Adipocyte (in vitro differentiated cells): ENCODE results near the gene CTSW.

Source experiments
- DNase-seq: peaks from one replicate; pipeline ENCODE4 v3.0.0-alpha.2; 2015; ENCODE audit warnings: low read depth
- H3K27me3 ChIP-seq: replicated peaks from 2 replicates; pipeline ENCODE4 v1.7.0; 2013; ENCODE audit warnings: mild to moderate bottlenecking, low read length, moderate library complexity; ENCODE audit not compliant: control insufficient read depth, insufficient read depth
- H3K36me3 ChIP-seq: 2 replicates; pipeline ENCODE4 v1.7.0; 2013; ENCODE audit warnings: low read length, mild to moderate bottlenecking, moderate library complexity; ENCODE audit not compliant: control insufficient read depth, insufficient read depth, severe bottlenecking
- H3K4me1 ChIP-seq: 2 replicates; pipeline ENCODE4 v1.7.0; 2013; ENCODE audit warnings: mild to moderate bottlenecking, low read length, moderate library complexity; ENCODE audit not compliant: control insufficient read depth, insufficient read depth
- H3K4me3 ChIP-seq: 2 replicates; pipeline ENCODE4 v1.7.0; 2013; ENCODE audit warnings: mild to moderate bottlenecking, low read length, moderate library complexity
- H3K9ac ChIP-seq: 2 replicates; pipeline ENCODE4 v1.7.0; 2013; ENCODE audit warnings: mild to moderate bottlenecking, low read length, moderate library complexity
- H3K9me3 ChIP-seq: 2 replicates; pipeline ENCODE4 v1.7.0; 2013; ENCODE audit warnings: mild to moderate bottlenecking, low read length, moderate library complexity; ENCODE audit not compliant: control insufficient read depth

The CTSW gene

DNA sequence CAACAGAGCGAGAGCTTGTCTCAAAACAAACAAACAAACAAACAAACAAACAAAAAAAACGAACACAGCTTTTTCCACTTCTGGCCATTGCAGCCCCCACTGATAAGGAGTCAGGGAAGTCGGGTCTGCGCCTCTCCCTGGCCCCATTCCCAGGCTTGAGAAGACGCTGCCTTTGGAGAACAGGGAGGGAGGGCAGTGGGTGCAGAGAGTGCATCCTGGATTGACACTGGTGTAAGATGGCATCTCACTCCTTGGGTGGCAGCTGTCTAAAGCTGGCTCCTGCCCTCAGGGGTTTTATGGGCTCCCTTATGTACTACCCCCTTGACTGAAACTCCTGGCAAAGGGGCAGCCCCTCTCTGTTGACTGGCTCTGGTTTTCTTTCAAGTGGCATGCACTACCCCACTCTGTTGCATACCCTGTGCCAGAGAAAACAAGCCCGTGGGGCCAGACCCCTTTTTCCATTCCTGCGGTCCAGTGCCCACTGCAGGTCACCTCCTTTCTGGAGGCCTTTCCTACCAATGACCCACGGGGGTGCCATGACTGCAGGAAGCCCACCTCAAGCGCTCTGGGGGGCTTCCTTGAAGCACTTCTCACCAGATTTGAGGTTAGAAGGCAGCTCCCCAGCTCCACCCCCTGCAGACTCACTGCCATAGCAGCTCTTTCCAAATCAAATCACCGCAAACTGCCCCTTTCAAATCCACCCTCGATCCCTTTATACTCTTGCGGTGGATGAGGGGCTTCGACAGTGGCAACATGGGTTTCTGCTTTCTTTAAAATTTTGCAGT lies 52.3 kb downstream of the CTSW start:
- Histone ChIP-seq H3K9me3 (no peaks in the 10 kb centered on the region), H3K9ac (no peak overlapping the region), H3K4me3 (no peak overlapping the region), H3K27me3 (no peaks in the 10 kb centered on the region), H3K4me1 (peaks cover 12% of the 10 kb centered on the region), H3K36me3 (no peaks in the 10 kb centered on the region)
- DNase-seq, result no peak

DNA sequence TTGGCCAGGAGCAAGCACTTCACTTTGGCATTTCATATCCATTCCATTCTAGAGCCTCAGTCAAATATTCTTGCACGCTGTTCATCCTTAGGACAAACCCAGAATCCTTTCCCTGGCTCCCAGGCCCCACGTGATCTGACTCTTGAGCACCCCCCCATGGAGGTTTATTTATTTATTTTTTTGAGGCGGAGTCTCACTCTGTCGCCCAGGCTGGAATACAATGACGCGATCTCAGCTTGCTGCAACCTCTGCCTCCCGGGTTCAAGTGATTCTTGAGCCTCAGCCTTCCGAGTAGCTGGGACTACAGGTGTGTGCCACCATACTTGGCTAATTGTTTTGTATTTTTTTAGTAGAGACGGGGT lies 52.9 kb downstream of the CTSW start:
- Histone ChIP-seq H3K4me1 (peaks cover 12% of the 10 kb centered on the region), H3K9ac (no peak overlapping the region), H3K9me3 (no peaks in the 10 kb centered on the region), H3K4me3 (no peak overlapping the region), H3K36me3 (no peaks in the 10 kb centered on the region), H3K27me3 (no peaks in the 10 kb centered on the region)
- DNase-seq, result peak; percentile 21
